HG03045 (cell line): ENCODE measurements around the gene MEAK7.

Experiments
- ATAC-seq: cut with Tn5 transposase; IDR thresholded peaks from one replicate; pipeline ENCODE4 v1.9.1; 2021; ENCODE audit warnings: mild to moderate bottlenecking, moderate library complexity; ENCODE audit not compliant: unreplicated experiment

MEAK7 gene

GRCh38 chr16:84471316-84471715 lies 33.1 kb downstream of the MEAK7 start:
- ATAC-seq = no peak

GRCh38 chr16:84467709-84468108 lies 36.8 kb downstream of the MEAK7 start:
- no peak for ATAC-seq

GRCh38 chr16:84467256-84467655 lies 37.2 kb downstream of the MEAK7 start:
- ATAC-seq = no peak

GRCh38 chr16:84466692-84467091 lies 37.8 kb downstream of the MEAK7 start:
- no peak for ATAC-seq

GRCh38 chr16:84465154-84465553 lies 39.3 kb downstream of the MEAK7 start:
- ATAC-seq = no peak

- no peak for ATAC-seq
Observed at GRCh38 chr16:84464116-84464515, 40.3 kb downstream of the MEAK7 start.

- no peak for ATAC-seq
Observed at GRCh38 chr16:84463221-84463620, 41.2 kb downstream of the MEAK7 start.

GRCh38 chr16:84462296-84463210 lies 41.9 kb downstream of the MEAK7 start:
- no peak for ATAC-seq

- no peak for ATAC-seq
Observed at GRCh38 chr16:84461413-84462295, 42.8 kb downstream of the MEAK7 start.

GRCh38 chr16:84461029-84461412 lies 43.4 kb downstream of the MEAK7 start:
- ATAC-seq = no peak

GRCh38 chr16:84460406-84461028 lies 43.9 kb downstream of the MEAK7 start:
- no peak for ATAC-seq

GRCh38 chr16:84459941-84460405 lies 44.5 kb downstream of the MEAK7 start:
- no peak for ATAC-seq

- no peak for ATAC-seq
Observed at GRCh38 chr16:84459533-84459894, 44.9 kb downstream of the MEAK7 start.

GRCh38 chr16:84458606-84459532 lies 45.6 kb downstream of the MEAK7 start:
- no peak for ATAC-seq

- no peak for ATAC-seq
Observed at GRCh38 chr16:84455031-84455430, 49.4 kb downstream of the MEAK7 start.
